Measurements from ENCODE around the gene TSGA10IP.
"Not testable (repeated sequence)": the region's sequence is repeated elsewhere in the genome, so short reads cannot be mapped to it uniquely, and the experiment has no call there.

Gene TSGA10IP

DNA sequence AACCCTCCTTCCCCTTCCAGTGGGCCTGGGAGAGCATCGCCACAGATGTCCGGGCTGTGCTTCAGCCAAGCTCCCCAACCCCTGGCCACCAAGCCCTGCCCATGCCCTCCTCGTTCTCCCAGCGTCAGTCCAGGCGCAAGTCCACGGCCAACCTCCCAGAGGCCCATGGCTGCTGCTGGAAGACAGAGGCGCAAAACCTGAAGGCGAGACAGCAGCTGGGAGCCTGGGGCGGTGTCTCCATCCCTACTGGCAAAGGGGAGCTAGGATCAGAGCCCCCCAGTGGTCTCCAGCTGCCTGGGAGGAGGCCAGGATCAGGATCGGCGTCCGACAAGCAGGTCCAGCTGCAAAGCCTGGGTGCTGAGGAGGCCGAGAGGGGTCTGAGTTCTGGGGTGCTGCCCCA, 1.9 kb downstream of the TSGA10IP start:
- Histone ChIP-seq H3K27me3 (no peaks in the 10 kb centered on the region; the same call in 1 of the 2 replicates), H3K9me3 (no peaks in the 10 kb centered on the region), H3K4me3 (ENCODE audit: low read depth, low read length) (no peak overlapping the region), H3K4me1 (no peaks in the 10 kb centered on the region), H3K36me3 (no peaks in the 10 kb centered on the region)
- no peak for DNase-seq
- TF ChIP-seq, protein P1, sequence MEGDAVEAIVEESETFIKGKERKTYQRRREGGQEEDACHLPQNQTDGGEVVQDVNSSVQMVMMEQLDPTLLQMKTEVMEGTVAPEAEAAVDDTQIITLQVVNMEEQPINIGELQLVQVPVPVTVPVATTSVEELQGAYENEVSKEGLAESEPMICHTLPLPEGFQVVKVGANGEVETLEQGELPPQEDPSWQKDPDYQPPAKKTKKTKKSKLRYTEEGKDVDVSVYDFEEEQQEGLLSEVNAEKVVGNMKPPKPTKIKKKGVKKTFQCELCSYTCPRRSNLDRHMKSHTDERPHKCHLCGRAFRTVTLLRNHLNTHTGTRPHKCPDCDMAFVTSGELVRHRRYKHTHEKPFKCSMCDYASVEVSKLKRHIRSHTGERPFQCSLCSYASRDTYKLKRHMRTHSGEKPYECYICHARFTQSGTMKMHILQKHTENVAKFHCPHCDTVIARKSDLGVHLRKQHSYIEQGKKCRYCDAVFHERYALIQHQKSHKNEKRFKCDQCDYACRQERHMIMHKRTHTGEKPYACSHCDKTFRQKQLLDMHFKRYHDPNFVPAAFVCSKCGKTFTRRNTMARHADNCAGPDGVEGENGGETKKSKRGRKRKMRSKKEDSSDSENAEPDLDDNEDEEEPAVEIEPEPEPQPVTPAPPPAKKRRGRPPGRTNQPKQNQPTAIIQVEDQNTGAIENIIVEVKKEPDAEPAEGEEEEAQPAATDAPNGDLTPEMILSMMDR (IDR thresholded peaks at IDR 0.05; ENCODE audit: low read depth, low read length) = no peak

DNA sequence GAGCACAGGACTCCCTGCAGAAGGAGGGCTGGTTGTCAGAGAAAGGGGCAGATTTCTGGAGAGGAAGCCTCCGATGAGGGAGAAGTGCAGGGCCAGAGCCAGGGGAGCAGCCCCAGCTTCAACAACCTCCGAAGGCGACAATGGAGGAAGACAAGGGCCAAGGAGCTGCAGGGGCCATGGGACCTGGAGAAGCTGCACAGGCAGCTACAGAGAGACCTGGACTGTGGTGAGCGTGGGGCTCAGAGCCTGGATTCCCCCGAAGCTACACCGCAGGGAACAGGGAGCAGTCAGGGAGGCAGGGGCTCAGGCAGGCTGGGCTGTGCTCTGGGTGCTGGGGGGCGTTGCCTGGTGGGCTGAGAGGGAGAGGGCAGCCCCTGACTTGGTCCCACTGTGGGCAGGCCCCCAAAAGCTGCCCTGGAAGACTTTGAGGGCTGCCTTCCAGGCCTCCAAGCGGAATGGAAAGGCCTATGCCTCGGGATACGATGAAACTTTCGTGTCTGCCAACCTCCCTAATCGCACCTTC, 2.4 kb downstream of the TSGA10IP start:
- no peaks in the 10 kb centered on the region for H3K4me1 ChIP-seq
- no peaks in the 10 kb centered on the region for H3K9me3 ChIP-seq
- H3K27me3 ChIP-seq = no peaks in the 10 kb centered on the region; the same call in 1 of the 2 replicates
- DNase-seq = no peak
- no peaks in the 10 kb centered on the region for H3K36me3 ChIP-seq
- TF ChIP-seq, protein P1 (IDR thresholded peaks at IDR 0.05; ENCODE audit: low read depth, low read length) = no peak
- no peak overlapping the region for H3K4me3 ChIP-seq (ENCODE audit: low read depth, low read length)

DNA sequence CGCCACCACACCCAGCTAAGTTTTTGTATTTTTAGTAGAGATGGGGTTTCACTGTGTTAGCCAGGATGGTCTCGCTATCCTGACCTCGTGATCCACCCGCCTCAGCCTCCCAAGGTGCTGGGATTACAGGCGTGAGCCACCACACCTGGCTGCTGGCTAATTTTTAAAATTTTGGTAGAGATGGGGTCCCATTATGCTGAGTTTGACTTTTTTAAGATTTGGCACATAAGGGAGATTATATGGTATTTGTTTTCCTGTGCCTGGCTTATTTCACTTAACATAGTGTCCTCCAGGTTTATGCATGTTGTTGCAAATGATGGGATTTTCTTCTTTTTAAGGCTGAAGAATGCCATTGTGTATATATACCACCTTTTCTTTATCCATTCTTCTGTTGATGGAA, 5.4 kb downstream of the TSGA10IP start:
- not testable (repeated sequence) for H3K4me3 ChIP-seq (ENCODE audit: low read depth, low read length); H3K27me3 ChIP-seq; H3K36me3 ChIP-seq; H3K9me3 ChIP-seq; H3K4me1 ChIP-seq; DNase-seq

DNA sequence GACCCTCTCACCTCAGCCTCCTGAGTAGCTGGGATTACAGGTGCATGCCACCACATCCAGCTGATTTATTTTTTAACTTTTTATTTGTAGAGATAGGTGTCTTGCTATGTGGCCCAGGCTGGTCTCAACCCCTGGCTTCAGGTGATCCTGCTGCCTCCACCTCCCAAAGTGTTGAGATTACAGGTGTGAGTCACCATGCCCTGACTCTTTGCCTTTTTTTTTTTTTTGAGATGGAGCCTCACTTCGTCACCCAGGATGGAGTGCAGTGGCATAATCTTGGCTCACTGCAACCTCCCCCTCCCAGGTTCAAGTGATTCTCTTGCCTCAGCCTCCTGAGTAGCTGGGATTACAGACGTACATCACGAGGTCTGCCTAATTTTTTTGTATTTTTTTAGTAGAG, 6.4 kb downstream of the TSGA10IP start:
- H3K27me3 ChIP-seq; H3K4me3 ChIP-seq (ENCODE audit: low read depth, low read length); H3K4me1 ChIP-seq; H3K36me3 ChIP-seq; DNase-seq; H3K9me3 ChIP-seq: not testable (repeated sequence)

DNA sequence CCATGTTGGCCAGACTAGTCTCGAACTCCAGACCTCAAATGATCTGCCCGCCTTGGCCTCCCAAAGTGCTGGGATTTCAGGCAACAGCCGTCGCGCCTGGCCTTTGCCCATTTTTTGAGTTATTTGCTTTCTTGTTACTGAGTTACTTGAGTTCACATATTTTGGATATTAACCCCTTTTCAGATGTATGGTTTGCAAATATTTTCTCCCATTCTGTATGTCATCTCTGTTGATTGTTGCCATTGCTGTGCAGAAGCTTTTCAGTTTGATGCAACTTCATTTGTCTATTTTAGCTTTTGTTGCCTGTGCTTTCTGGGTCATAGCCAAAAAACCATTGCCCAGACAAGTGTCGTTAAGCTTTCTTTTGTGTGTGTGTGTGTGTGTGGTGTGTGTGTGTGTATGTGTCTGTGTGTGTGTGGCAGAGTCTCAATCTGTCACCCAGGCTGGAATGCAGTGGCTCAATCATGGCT, 6.8 kb downstream of the TSGA10IP start:
- DNase-seq = no peak
- no peak overlapping the region for H3K4me3 ChIP-seq (ENCODE audit: low read depth, low read length)
- H3K4me1 ChIP-seq = no peaks in the 10 kb centered on the region
- no peaks in the 10 kb centered on the region for H3K36me3 ChIP-seq
- TF ChIP-seq, protein P1 (IDR thresholded peaks at IDR 0.05; ENCODE audit: low read depth, low read length) = no peak
- peaks cover 3% of the 10 kb centered on the region for H3K27me3 ChIP-seq
- no peaks in the 10 kb centered on the region for H3K9me3 ChIP-seq

DNA sequence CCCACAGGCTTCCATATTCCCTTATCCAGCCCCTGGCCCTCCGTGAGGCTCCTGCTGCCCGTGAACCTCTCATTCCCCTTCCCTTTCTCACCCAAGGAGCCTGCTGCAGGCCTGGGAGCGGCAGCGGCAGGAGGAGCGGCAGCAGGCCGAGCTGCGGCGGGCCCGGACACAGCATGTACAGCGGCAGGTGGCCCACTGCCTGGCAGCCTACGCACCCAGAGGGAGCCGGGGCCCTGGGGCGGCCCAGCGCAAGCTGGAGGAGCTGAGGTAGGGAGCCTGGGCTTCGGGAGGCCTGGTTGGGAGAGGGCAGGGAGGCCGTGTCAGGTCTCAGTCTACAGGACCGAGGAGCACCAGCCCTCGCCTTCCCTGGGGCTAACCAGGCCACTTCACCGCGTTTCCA, 8.2 kb downstream of the TSGA10IP start:
- TF ChIP-seq, protein P1 (IDR thresholded peaks at IDR 0.05; ENCODE audit: low read depth, low read length) = no peak
- no peaks in the 10 kb centered on the region for H3K4me1 ChIP-seq
- H3K36me3 ChIP-seq = no peaks in the 10 kb centered on the region
- no peak for DNase-seq
- no peak overlapping the region for H3K4me3 ChIP-seq (ENCODE audit: low read depth, low read length)
- no peaks in the 10 kb centered on the region for H3K9me3 ChIP-seq
- H3K27me3 ChIP-seq = peaks cover 3% of the 10 kb centered on the region

DNA sequence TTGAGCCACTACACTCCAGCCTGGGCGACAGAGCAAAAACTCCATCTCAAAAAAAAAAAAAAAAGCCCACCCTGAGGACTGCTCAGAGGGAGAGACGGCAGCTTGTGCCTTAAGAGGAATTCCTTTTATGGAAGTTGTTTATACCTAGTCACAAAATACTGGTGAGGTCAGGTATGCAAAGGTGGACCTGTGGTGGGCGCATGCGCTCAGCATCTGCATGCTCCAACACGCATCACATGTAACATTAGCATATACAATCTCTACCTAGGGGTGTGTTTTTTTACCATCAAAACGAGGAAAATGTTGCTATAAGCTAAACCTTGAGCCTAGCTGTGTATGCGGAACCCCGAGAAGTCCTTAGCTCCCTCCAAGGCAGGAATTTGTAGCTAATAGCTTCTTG, 9.5 kb downstream of the TSGA10IP start:
- H3K4me1 ChIP-seq = no peaks in the 10 kb centered on the region
- H3K9me3 ChIP-seq = no peaks in the 10 kb centered on the region
- H3K4me3 ChIP-seq (ENCODE audit: low read depth, low read length) = no peak overlapping the region
- no peaks in the 10 kb centered on the region for H3K36me3 ChIP-seq
- TF ChIP-seq, protein P1 (IDR thresholded peaks at IDR 0.05; ENCODE audit: low read depth, low read length) = no peak
- peaks cover 3% of the 10 kb centered on the region for H3K27me3 ChIP-seq
- DNase-seq = no peak
